Type B pancreatic cell (in vitro differentiated cells): Measurements from ENCODE around the gene PKDCC. TPM values are rescaled to one million over a fixed set of nuclear protein-coding genes. Genes with fewer than 3 reads are reported as not detected.

ENCODE experiments used
- DNase-seq: peaks from one replicate; pipeline ENCODE4 v3.0.0; 2021; ENCODE audit warnings: mixed read lengths; ENCODE audit not compliant: unreplicated experiment; ENCODE audit errors: extremely low spot score
- H3K27ac Mint-ChIP-seq: 2 replicates; pipeline ENCODE4 v1.8.0; 2021; ENCODE audit warnings: mild to moderate bottlenecking, mixed read lengths
- H3K27me3 Mint-ChIP-seq: 2 replicates; pipeline ENCODE4 v1.8.0; 2021; ENCODE audit warnings: mixed read lengths
- H3K36me3 Mint-ChIP-seq: 2 replicates; pipeline ENCODE4 v1.8.0; 2021; ENCODE audit warnings: mixed read lengths
- H3K4me1 Mint-ChIP-seq: one replicate; pipeline ENCODE4 v1.8.0; 2021; ENCODE audit warnings: mixed read lengths; ENCODE audit not compliant: unreplicated experiment
- H3K4me3 Mint-ChIP-seq: 2 replicates; pipeline ENCODE4 v1.8.0; 2021; ENCODE audit warnings: mild to moderate bottlenecking, mixed read lengths
- H3K9me3 Mint-ChIP-seq: 2 replicates; pipeline ENCODE4 v1.8.0; 2021; ENCODE audit warnings: mixed read lengths
- total RNA-seq: library from RNA; stranded (reverse); gene quantifications from 2 replicates; pipeline ENCODE4 v1.2.1, GENCODE V29; 2021; ENCODE audit warnings: low replicate concordance
- TF ChIP-seq, protein P1 (sequence below): fragments of 200-600 bp; sonication (generic); conservative IDR thresholded peaks from 2 replicates; pipeline ENCODE4 v1.5.0; 2021; ENCODE audit warnings: antibody characterized with exemption, mild to moderate bottlenecking

PKDCC gene
- total RNA-seq, 1 donor from 2014 or later: 158 TPM

DNA sequence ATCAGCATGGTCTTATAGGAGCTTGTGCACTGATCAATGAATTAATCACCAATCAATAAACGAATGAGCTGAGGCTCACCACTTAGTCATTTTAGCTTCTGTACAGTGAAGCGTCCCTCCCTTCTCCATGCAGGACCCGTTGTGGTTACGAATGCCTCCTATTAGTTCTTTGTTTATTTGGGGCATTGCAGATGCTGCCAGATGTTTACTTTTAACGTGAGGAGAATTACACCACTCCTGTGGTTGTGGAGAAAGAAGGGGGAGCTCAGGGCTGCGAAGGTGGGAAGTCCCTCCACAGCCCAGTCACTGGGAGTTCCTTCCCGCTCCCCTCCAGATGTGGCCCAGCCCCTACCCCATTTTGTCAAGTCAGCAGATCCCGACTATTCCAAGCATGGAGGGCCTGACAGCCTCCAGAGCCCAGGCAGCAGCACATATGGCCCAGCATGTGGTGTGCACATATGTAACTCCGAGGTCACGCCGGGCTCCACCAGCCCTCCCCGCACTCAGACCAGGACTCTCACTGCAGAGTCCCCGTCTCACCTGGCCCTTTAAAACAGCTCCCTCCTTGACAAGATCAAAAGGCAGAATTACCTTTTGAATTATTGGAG is 20.9 kb downstream of the PKDCC start:
- Mint-ChIP-seq H3K4me1 (peaks cover 38% of the 10 kb centered on the region), H3K4me3 (no peak overlapping the region), H3K27ac (no peak overlapping the region), H3K9me3 (no peaks in the 10 kb centered on the region), H3K27me3 (peaks cover 2% of the 10 kb centered on the region), H3K36me3 (no peaks in the 10 kb centered on the region)
- no peak for DNase-seq
- TF ChIP-seq, protein P1, sequence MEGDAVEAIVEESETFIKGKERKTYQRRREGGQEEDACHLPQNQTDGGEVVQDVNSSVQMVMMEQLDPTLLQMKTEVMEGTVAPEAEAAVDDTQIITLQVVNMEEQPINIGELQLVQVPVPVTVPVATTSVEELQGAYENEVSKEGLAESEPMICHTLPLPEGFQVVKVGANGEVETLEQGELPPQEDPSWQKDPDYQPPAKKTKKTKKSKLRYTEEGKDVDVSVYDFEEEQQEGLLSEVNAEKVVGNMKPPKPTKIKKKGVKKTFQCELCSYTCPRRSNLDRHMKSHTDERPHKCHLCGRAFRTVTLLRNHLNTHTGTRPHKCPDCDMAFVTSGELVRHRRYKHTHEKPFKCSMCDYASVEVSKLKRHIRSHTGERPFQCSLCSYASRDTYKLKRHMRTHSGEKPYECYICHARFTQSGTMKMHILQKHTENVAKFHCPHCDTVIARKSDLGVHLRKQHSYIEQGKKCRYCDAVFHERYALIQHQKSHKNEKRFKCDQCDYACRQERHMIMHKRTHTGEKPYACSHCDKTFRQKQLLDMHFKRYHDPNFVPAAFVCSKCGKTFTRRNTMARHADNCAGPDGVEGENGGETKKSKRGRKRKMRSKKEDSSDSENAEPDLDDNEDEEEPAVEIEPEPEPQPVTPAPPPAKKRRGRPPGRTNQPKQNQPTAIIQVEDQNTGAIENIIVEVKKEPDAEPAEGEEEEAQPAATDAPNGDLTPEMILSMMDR: no peak

DNA sequence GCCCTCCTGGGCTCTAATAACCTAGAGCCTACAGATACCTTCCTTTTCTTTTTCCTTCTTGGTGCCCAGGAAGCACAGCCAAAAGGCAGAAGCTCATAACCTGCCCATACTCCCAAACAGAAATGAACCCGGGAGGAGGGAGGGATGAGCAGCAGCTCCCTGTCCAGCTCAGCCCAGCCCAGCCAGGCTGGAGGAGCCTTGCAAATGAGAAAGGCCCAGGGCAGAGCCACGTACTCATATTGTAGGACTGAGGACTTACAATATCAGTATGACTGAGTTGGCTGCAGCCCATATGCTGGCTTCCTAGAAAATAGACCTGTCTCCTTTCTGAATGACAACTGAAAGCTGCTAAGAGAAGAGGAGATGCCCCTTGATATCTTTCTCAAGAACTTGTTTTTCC is 21.7 kb downstream of the PKDCC start:
- TF ChIP-seq, protein P1: no peak
- no peak overlapping the region for H3K4me3 Mint-ChIP-seq
- no peak overlapping the region for H3K27ac Mint-ChIP-seq
- H3K9me3 Mint-ChIP-seq: no peaks in the 10 kb centered on the region
- H3K36me3 Mint-ChIP-seq: no peaks in the 10 kb centered on the region
- peaks cover 35% of the 10 kb centered on the region for H3K4me1 Mint-ChIP-seq
- DNase-seq: no peak
- H3K27me3 Mint-ChIP-seq: peaks cover 2% of the 10 kb centered on the region

DNA sequence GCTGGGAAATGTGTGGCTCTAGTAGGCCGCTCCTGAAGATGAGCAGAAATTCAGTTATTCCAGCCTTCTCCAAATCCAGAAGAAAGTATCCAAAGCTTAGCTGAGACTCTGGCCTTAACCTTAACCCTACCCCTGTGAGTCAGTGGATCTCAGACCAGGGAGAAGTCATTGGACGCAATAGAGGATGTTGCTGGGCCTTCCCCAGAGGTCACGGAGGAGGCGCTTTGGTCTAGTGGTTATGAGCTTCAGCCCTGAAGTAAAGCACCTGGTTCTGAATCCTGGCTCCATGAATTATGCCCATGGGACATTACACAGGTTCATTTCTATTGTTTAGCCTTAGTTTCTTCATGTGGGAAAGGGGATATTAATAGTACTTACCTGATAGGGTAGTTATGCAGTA is 24.0 kb downstream of the PKDCC start:
- Mint-ChIP-seq H3K36me3 (no peaks in the 10 kb centered on the region), H3K27ac (no peak overlapping the region), H3K9me3 (no peaks in the 10 kb centered on the region), H3K4me1 (peaks cover 33% of the 10 kb centered on the region), H3K27me3 (peaks cover 2% of the 10 kb centered on the region), H3K4me3 (no peak overlapping the region)
- DNase-seq: no peak
- TF ChIP-seq, protein P1: no peak

DNA sequence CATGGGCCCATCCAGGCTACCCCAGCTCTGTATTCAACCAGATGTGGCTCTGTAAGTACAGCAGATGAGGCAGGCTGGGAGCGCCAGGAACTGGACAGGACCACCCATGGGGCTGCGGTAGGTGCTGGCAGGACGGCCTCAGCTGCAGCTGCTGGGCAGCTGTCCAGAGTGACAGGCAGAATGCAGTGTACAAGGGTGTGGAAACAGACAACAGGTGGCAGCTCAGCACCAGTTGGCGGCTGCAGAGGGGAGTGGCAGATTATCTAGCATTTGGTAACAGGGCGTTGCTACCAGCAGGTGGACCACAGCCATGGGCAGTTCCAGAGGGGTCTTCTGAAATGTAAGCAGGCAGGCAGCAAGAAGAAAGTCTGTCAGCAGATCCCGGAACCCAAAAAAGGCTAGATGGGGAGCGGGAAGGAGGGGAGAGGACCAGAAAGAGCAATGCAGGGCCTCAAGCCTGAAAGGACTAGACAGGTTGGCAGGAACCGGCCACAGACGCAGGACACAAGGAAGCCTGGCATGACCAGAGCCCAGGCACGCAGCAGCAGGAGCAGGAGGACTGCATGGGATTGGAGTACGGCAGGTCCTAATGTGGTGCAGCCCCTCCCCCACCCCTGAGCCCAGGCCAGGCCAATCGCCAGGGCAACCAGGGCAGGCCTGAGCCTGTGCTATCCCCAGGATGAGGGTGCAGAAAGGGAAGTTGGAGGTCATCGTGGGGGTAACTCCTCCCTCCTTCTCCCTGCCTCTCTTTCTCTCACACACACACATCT is 24.7 kb downstream of the PKDCC start:
- H3K9me3 Mint-ChIP-seq: no peaks in the 10 kb centered on the region
- peaks cover 38% of the 10 kb centered on the region for H3K4me1 Mint-ChIP-seq
- DNase-seq: no peak

DNA sequence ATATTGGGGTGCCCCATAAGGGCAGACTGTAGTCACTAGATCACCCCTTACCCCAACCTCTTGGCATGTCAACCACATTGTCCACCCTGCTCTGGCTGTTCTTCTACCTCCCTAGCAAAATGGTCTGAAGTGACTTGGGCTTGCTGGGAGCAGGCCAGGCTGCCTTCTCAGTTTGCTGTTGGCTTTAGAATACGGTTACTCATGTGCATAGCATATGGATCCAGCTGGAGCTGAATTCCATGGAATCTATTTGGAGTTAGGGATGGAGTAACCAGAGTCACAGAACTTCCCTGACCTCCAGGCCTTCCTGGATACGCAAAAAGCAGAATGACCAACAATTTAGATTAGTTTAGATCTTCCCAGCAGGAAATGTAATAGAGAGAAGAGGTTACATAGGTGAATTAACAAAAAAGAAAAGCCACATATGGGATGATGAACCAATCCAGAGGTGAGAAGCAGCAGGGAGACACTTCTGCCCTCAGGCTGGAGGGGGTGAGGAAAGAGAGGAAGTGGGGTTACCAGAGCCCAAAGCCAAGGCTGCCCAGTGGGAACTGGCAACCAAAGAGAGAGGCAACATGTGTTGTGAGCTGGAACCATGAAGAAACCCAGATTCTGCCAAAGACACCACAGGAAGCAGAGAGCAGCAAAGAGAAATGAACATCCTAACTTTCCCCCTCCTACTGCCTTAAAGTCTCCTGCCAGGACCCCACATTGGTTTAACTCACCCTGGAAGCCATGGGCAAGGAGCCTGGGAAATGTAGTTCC is 26.1 kb downstream of the PKDCC start:
- Mint-ChIP-seq H3K27me3 (peaks cover 2% of the 10 kb centered on the region), H3K36me3 (no peaks in the 10 kb centered on the region), H3K4me1 (peaks cover 28% of the 10 kb centered on the region), H3K27ac (no peak overlapping the region), H3K9me3 (no peaks in the 10 kb centered on the region), H3K4me3 (no peak overlapping the region)
- DNase-seq: no peak
- TF ChIP-seq, protein P1: no peak

More for the DNA sequence above, 24.7 kb downstream of the PKDCC start:
- no peaks in the 10 kb centered on the region for H3K36me3 Mint-ChIP-seq
- TF ChIP-seq, protein P1: no peak
- H3K27me3 Mint-ChIP-seq: peaks cover 2% of the 10 kb centered on the region
- H3K27ac Mint-ChIP-seq: no peak overlapping the region
- H3K4me3 Mint-ChIP-seq: no peak overlapping the region
